GM18511 (cell line): ENCODE data around the gene PCNX1.
A peak's percentile ranks its signal among the peaks of the same experiment; 100 is the strongest.
"Not testable (repeated sequence)": the region's sequence is repeated elsewhere in the genome, so short reads cannot be mapped to it uniquely, and the experiment has no call there.

Source experiments
- ATAC-seq: cut with Tn5 transposase; IDR thresholded peaks from one replicate; pipeline ENCODE4 v1.9.1; 2021; ENCODE audit warnings: mild to moderate bottlenecking, moderate library complexity; ENCODE audit not compliant: unreplicated experiment

PCNX1 gene

DNA sequence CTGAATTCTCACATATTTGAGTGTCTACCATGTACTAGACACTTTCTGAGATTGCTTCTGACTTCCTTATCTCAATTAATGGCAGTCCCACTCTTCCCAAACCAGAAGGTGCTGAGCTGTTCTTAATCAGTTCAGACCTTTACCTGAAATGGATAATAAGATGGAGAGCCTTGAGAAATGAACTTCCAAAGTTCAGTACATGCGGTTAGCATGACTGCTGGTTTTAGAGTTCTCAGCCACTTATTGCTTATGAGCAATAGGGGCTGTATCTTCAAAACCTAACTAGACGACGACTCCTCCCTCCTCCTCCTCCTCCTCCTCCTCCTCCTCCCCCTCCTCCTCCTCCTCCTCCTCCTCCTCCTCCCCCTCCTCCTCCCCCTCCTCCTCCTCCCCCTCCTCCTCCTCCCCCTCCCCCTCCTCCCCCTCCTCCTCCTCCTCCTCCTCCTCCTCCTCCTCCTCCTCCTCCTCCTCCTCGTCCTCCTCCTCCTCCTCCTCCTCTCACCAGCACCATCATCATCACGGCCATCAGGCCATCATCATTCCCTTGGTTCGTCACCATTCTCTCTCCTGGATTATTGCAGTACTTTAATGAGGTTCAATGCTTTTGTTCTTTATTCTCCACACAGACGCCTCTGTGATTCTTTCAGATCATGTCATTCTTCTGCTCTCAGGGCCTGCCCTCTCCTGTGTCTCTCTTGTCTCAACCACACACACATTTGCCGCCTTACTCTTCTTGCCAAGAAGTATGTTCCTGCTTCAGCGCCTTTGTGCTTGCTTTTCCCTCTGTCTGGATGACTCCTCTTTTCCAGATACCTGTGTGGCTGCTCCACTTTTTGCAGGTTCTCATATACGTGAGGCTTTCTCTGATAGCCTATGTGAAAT, 2.7 kb downstream of the PCNX1 start:
- ATAC-seq: no peak

DNA sequence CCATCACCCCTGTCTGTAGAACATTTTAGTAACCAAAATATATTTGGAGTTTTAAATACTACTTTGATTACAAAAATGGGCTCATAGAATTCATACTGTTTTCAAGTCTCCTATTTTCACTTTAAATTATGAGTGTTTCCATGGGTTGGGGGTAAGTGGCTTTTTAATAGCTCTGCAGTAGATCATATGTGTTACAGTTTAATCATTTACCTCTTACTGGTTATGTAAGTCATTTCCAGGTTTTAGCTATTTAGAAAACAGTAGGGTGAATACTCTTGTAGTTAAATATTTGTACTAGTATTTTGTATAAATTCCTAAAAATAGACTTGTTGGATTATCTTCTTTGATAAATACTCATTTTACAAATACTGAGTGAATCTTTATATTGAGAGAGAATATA, 8.2 kb downstream of the PCNX1 start:
- ATAC-seq: no peak

DNA sequence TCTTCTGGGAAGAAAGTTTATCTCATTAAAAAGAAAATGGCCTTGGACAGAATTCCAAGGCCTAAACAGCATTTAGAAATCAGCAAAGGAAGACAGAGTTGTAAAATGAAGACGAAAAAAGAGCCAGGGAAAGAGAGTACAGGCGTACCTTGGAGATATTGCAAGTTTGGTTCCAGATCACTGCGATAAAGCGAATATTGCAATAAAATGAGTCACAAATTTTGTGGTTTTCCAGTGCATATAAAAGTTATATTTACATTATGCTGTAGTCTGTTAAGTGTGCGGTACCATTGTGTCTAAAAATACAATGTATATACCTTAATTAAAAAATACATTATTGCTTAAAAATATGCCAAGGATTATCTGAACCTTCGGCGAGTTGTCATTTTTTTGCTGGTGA, 9.0 kb downstream of the PCNX1 start:
- no peak for ATAC-seq

DNA sequence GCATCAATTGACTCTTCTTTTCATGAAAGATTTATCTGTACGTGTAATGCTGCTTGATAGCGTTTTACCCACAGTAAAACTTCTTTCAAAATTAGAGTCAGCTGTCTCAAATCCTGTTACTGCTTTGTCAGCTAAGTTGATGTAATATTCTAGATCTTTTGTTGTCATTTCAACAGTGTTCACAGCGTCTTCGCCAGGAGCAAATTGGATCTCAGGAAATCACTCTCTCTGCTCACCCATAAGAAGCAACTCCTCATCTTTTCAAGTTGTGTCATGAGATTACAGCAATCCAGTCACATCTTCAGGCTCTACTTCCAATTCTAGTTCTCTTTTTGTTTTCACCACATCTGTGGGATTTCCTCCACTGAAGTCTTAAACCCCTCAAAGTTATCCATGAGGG, 9.5 kb downstream of the PCNX1 start:
- ATAC-seq: no peak

DNA sequence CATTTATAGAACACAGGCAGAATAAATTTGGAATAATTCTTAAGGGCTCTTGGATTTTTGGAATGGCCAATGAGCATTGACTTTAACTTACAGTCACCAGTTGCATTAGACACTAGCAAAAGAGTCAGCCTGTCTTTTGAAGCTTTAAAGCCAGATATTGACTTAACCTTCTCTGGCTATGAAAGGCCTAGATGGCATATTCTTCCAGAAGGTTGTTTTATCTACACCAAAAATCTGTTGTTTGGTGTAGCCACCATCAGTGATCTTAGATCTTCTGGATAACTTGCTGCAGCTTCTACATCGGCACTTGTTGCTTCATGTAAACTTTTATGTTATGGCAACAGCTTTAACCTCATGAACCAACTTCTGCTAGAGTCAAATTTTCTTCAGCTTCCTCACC, 10.4 kb downstream of the PCNX1 start:
- no peak for ATAC-seq

DNA sequence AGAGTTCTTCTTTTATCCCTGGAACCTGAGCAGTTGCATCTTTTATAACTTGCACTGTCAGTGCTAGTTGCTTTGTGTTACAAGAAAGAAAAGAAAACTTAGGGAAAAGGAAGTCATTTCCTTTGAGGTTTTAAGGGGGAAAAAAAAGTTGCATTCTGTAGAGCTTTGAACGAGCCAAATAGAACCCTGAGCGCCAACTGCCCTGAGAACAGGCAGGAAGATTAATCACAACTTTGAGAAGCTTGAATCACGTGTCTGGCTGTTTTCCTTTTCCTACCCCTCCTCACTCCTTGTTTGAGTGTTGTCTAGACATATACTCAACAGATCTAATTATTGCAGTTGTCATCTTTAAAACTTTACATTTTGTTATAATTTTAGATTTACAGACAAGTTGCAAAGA, 12.5 kb downstream of the PCNX1 start:
- no peak for ATAC-seq

DNA sequence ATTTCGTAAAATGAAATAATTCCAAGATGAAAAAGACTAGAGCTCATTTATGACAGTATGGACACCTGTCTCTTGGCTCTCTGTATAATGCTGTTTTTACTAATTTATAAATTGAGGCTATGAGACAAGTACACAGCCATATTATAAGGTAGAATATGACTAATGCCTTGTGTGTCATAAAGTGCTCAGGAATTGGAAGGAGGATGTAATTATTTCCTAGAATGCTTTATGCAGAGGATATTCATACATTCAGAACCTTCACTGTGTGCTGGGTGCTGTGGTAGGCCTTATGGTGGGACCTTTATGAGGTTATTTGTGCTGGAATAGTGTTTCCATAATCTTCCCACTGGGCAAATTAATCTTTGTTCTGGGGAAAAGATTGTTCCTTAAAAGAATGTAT, 13.3 kb downstream of the PCNX1 start:
- ATAC-seq: no peak

DNA sequence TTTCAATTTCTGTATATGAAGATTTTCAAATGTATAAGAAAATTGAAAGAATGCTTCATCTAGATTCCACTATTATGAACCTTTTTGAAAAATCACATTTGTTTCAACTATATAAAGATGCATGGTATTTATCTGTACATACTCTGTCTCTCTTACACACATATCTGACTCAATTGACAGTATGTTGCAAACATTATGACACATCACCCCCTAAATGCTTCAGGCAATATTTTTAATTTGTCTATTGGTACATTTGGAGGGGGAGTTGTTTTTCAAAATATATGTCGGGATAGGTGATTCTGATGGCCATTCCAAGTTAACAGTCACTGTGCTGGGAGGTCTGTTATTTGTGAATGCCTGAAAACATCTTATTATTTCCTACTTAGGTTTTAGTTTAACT, 14.4 kb downstream of the PCNX1 start:
- ATAC-seq: no peak

DNA sequence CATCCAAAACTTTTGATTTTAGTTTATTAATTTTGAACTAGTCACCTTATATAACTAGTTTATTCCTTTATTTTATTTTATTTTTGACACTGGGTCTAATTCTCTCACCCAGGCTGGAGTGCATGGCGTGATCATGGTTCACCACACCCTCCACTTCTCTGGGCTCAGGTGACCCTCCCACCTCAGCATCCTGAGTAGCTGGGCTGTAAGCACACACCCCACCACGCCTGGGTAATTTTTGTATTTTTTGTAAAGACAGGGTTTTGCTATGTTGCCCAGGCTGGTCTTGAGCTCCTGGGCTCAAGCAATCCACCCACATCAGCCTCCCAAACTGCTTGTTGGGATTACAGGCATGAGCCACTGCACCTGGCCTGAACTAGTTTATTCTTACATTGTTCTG, 17.3 kb downstream of the PCNX1 start:
- no peak for ATAC-seq

DNA sequence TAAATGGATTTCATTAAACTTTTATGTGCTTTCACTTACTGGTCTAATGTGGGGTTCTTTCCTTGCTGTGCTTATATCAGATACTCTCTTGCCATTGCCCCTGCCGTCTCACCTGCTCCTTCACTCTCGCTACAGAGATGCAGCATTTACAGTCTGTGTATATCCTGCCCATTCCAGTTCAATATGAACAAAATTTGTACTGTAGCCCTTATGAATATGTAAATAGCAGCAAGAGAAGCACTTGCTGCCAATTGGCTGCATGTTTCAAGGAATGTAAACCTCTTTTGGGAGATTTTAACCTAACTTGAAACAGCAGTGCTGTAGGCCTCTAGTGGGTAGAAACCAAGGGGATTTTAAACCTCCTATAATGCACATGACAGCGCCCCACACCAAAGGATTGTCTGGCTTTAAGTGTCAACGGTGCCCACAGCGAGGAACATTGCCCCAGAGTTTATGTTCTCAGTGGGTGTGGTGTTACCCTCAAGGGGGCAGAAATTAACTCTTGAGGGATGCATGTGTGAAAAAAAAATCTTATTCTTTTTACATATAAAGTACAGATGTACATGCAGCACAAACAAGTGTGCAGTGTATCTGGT, 19.1 kb downstream of the PCNX1 start:
- no peak for ATAC-seq

DNA sequence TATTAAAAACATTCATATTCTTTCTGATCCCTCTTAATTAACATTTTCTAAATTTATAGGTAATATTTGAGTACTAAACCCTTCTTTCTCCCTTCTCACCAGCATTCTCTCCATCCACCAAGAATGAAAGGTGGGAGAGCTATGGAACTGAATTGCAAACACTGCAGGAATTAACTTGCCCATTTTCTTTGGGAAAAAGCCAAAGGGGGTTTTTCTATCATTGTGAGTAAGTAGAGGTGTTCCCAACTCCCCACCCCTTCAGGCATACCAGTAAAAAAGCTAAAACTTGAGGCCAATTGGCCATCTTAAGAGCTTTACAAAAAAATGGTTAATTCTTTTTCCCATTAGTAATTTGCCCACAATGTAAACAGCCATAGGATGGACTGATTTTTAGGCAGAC, 23.7 kb downstream of the PCNX1 start:
- no peak for ATAC-seq

DNA sequence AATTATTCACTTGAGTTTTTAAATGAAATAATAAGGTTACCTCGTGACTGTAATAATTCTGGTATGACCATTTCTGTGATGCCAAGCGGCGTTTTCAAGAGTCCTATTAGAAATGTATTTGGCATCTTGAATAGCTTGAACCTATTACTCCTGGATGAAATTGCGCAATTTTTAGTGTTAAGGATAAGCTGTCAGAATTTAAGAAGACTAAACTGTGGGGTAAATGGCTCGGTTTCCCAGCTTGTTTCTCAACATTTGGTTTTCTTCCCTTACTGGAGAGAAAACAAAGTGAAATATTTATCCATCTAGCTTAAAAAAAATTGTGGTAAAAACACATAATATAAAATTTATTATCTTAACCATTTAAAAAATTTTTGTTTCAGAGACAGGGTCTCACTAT, 26.8 kb downstream of the PCNX1 start:
- no peak for ATAC-seq

DNA sequence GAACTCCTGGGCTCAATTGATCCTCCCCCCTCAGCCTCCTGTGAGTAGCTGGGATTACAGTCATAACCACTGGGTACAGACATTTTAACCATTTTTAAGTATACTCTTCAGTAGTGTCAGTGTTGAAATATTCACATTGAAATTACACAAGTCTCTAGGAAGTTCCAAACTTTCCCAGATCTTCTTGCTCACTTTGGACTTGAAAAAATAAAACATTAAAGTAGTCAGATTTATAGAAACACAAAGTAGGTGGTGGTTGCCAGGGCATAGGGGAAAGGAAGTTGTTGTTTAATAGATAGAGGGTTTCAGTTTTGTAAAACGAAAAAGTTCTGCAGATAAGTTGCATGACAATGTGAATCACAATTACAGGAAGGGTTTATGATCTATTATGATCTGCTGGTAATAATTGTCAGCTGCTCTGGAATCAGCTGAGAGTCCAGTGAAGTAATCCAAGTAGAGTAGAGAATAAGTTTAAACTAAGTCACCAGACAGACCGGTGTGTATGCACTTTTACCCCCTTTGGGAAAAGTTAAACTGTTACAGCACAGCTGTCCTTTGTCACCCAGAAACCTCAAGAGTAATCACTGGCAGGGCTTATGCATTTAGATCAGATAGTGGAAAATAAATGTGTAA, 27.4 kb downstream of the PCNX1 start:
- ATAC-seq: peak; percentile 90

DNA sequence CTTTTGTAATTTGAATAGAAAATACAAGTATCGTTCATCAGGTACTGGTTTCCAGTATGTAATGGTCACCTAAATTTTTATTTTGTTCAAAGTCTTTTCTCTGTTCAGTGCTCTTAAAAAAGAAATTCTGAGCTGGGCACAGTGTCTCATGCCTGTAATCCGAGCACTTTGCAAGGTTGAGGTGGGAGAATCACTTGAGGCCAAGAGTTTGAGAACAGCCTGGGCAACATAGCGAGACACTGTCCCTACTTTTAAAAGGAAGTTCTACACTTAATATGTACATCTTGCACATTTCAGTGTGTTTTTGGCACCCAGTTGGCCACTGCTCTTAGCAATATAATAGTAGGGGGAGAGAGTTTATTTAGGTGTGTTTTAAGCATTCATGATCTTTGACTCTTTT, 27.9 kb downstream of the PCNX1 start:
- ATAC-seq: no peak

DNA sequence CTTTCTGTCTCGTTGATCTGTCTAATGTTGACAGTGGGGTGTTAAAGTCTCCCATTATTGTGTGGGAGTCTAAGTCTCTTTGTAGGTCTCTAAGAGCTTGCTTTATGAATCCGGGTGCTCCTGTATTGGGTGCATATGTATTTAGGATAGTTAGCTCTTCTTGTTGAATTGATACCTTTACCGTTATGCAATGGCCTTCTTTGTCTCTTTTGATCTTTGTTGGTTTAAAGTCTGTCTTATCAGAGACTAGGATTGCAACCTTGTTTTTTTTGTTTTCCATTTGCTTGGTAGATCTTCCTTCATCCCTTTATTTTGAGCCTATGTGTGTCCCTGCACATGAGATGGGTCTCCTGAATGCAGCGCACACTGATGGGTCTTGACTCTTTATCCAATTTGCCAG, 32.4 kb downstream of the PCNX1 start:
- ATAC-seq: not testable (repeated sequence)

DNA sequence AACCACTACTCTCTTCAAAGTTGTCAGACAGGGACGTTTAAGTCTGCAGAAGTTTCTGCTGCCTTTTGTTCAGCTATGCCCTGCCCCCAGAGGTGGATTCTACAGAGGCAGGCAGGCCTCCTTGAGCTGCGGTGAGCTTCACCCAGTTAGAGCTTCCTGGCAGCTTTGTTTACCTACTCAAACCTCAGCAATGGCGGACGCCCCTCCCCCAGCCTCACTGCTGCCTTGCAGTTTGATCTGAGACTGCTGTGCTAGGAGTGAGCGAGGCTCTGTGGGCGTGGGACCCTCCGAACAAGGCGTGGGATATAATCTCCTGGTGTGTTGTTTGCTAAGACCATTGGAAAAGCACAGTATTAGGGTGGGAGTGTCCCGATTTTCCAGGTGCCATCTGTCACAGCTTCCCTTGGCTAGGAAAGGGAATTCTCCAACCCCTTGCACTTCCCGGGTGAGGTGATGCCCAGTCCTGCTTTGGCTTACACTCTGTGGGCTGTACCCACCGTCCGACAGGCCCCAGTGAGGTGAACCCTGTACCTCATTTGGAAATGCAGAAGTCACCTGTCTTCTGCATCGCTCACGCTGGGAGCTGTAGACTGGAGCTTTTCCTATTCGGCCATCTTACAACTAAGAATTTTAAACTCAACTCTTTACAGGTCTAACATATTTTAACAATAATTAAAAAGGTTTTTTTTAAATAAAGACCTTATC, 34.5 kb downstream of the PCNX1 start:
- ATAC-seq: not testable (repeated sequence)

DNA sequence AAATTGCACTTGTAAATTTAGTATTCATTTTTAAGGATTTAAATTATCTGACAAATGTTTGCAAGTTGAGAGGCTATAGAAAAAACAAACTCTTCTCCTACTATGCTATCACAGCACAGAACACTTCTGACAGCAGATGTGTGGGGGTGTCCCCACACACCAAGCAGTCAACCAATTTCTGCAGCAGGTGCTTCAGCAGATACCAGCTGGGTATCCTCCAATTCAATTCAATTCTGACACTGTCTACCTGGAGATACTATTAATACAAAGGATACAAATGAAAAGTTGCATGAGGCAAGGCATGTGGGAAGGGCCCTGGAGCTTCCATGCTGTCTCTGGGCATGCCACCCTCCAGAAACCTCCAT, 35.1 kb downstream of the PCNX1 start:
- ATAC-seq: no peak

DNA sequence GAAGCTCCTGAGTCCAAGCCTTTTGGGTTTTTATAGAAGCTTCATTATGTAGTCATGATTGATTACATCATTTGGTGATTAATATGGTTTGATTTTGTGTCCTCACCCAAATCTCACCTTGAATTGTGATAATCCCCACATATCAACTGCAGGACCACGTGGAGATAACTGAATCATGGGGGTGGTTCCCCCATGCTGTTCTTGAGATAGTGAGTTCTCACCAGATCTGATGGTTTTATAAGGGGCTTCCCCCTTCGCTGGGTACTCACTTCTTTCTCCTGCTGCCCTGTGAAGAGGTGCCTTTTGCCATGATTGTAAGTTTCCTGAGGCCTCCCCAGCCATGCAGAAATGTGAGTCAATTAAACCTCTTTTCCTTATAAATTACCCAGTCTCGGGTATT, 35.5 kb downstream of the PCNX1 start:
- not testable (repeated sequence) for ATAC-seq

DNA sequence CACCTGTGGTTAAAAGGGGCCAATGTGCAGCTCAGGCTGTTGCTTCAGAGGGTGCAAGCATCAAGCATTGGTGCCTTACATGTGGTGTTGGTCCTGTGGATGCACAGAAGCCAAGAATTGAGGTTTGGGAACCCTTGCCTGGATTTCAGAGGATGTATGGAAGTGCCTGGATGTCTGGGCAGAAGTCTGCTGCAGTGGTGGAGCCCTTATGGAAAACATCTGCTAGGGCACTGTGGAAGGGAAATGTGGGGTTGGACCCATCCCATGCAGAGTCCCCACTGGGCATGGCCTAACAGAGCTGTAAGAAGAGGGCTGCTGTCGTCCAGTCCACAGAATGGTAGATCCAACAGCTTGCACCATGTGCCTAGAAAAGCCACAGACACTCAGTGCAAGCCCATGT, 36.6 kb downstream of the PCNX1 start:
- ATAC-seq: no peak

DNA sequence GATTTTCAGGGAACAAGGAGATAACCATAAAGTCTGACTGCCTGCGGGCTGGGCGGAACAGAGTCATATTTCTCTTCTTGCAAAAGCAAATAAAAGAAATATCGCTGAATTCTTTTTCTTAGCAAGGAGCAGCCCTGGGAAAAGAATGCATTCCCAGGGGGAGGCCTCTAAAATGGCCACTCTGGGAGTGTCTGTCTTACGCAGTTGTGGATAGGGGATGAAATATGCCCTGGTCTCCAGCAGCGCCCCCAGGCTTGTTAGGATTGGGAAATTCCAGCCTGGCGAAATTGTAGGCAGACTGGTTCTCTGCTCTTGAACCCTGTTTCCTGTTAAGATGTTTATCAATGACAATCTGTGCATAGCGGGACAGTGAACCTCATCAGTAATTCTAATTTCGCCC, 40.5 kb downstream of the PCNX1 start:
- no peak for ATAC-seq

DNA sequence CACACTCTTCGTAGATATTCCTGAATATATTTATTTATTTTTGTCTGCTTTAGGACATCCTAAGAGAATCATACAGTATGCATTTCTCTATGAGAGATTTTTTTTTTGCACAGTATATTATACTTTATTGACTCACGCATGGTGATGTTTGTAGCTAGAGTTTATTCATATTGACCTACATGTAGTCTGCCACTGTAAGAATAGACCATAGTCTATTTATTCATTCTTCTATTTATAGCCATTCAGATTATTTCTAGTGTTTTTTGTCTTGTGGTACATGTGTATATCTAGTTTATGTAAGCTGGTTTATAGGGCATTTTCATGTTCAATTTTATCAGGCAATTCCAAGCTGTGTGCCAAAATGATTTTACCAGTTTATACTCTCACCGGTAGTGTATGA, 45.2 kb downstream of the PCNX1 start:
- ATAC-seq: no peak

DNA sequence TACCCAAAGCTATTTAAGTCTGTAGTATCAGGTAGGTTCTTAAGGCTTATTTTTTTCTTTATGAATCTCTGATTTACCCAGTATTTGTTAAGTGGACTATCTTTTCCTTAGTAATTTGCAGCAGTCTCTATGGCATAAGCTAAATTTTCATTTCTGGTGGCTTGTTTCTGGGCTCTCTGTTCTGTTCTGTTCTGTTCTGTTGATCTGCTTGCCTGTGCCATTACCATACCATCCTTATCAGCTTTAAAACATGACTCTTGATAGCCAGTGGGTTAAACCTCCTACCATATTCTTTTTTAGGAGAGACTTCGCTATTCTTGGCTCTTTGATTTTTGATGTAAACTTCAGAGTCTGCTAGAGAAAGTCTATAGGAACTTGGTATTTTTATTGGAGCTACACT, 46.8 kb downstream of the PCNX1 start:
- no peak for ATAC-seq
